Heart left ventricle (tissue), 13 donors: ENCODE data around the gene RPS6KA2.

Source experiments
- CTCF ChIP-seq, 12 donors: fragments of 200-600 bp; sonication (generic) in 4 of 12; IDR thresholded peaks; one replicate each; pipeline versions ENCODE4 v1.5.0 to v1.8.0; 2018 to 2022; ENCODE audit warnings: antibody characterized with exemption in 12 of 12, mild to moderate bottlenecking in 5 of 12
- POLR2A ChIP-seq, 2 donors: fragments of 450-650 bp; IDR thresholded peaks; one replicate each; pipeline ENCODE4 v1.6.1; 2017; ENCODE audit warnings: antibody characterized with exemption in 2 of 2, mild to moderate bottlenecking in 2 of 2, moderate library complexity in 2 of 2
- donor health status: ischemic (EF 13 %, LVEDD 7.1; RV severe dilation, severe dysfunction).
- donor health status: DM: no; HTN: yes; CAD: no.
- donor health status: DM: no; HTN: no; CAD: no.
- donor health status: ischemic (EF 25% LVEDD 6.9; RV normal size, moderate dysfunction).
- donor health status: ischemic (EF 25% LVEDD 5.7; RV mildly dilated, moderate dysfunction).
- donor health status: ischemic (EF 35%, LVEDD 5.7; RV mildly dilated, moderate dysfunction).
- donor health status: nonischemic (EF 11% LVEDD 7.7; RV severe dilation, severe dysfunction).
- donor health status: DM: yes; HTN: yes; CAD: no.
- donor health status: PGD.
- donor health status: ischemic (EF 29% LVEDD 5.4; RV normal size, mild dysfunction).
- donor health status: nonischemic (EF 23%, LVEDD 6.1; RV moderate dilation, normal function).

- TF ChIP-seq CTCF (IDR thresholded peaks at IDR 0.05) (no peak), POLR2A (IDR thresholded peaks at IDR 0.05) (no peak)
Observed at GRCh38 chr6:166494101-166494441, 133.0 kb downstream of the RPS6KA2 start.
